Bronchial epithelial cell (primary cell): Measurements from ENCODE around the gene MT1H. TPM values are rescaled to one million over a fixed set of nuclear protein-coding genes. Genes with fewer than 3 reads are reported as not detected.
A peak's percentile ranks its signal among the peaks of the same experiment; 100 is the strongest.

Source experiments
- DNase-seq: peaks from one replicate; pipeline ENCODE4 v3.0.0-alpha.2; 2010; ENCODE audit warnings: low read depth
- FAIRE-seq: peaks from 2 replicates; lab custom pipeline; 2011; peaks lifted over from hg19 to GRCh38; lab: Jason Lieb, UNC
- H3K27me3 ChIP-seq: 2 replicates; pipeline ENCODE4 v1.5.1; 2011; ENCODE audit warnings: low read length; ENCODE audit not compliant: control insufficient read depth, insufficient read depth
- H3K36me3 ChIP-seq: 2 replicates; pipeline ENCODE4 v1.5.1; 2011; ENCODE audit warnings: low read length; ENCODE audit not compliant: control insufficient read depth, insufficient read depth
- H3K4me3 ChIP-seq: 2 replicates; pipeline ENCODE4 v1.5.1; 2011; ENCODE audit warnings: mild to moderate bottlenecking, low read depth, low read length, control low read depth
- CTCF ChIP-seq: IDR thresholded peaks from 2 replicates; pipeline ENCODE4 v1.5.1; 2011; ENCODE audit warnings: mild to moderate bottlenecking, moderate library complexity, low read length, control low read depth, inconsistent platforms; ENCODE audit not compliant: insufficient read depth, severe bottlenecking
- total RNA-seq: library from RNA; depleted of rRNA; stranded (reverse); fragments of >200 nt; gene quantifications from 2 replicates; pipeline ENCODE4 v1.2.1, GENCODE V29; 2014

Gene MT1H
- total RNA-seq, 1 donor from 2014 or later, result not detected

GRCh38 chr16:56691885-56692284, 22.3 kb downstream of the MT1H start:
- DNase-seq (peak; percentile 100), FAIRE-seq (peak; percentile 98)
- no peaks in the 10 kb centered on the region for H3K36me3 ChIP-seq
- no peaks in the 10 kb centered on the region for H3K27me3 ChIP-seq
- no peak for TF ChIP-seq CTCF
- H3K4me3 ChIP-seq, result no peak overlapping the region

GRCh38 chr16:56695246-56695645, 25.6 kb downstream of the MT1H start:
- H3K36me3 ChIP-seq, result no peaks in the 10 kb centered on the region
- DNase-seq (no peak), FAIRE-seq (no peak)
- H3K27me3 ChIP-seq, result no peaks in the 10 kb centered on the region
- no peak for TF ChIP-seq CTCF
- no peak overlapping the region for H3K4me3 ChIP-seq

GRCh38 chr16:56697456-56698155, 28.0 kb downstream of the MT1H start:
- no peak for TF ChIP-seq CTCF
- Histone ChIP-seq H3K36me3 (no peaks in the 10 kb centered on the region), H3K27me3 (no peaks in the 10 kb centered on the region), H3K4me3 (no peak overlapping the region)
- DNase-seq, result no peak
- no peak for FAIRE-seq

GRCh38 chr16:56700195-56700594, 30.6 kb downstream of the MT1H start:
- DNase-seq (no peak), FAIRE-seq (no peak)
- Histone ChIP-seq H3K4me3 (no peak overlapping the region), H3K36me3 (no peaks in the 10 kb centered on the region), H3K27me3 (no peaks in the 10 kb centered on the region)
- no peak for TF ChIP-seq CTCF

- FAIRE-seq (no peak), DNase-seq (no peak)
- no peaks in the 10 kb centered on the region for H3K36me3 ChIP-seq
- H3K27me3 ChIP-seq, result no peaks in the 10 kb centered on the region
- TF ChIP-seq CTCF, result no peak
- H3K4me3 ChIP-seq, result no peak overlapping the region
These were observed 31.0 kb downstream of the MT1H start for GRCh38 chr16:56700631-56701030.

GRCh38 chr16:56701534-56701933, 31.9 kb downstream of the MT1H start:
- no peak for FAIRE-seq
- no peaks in the 10 kb centered on the region for H3K36me3 ChIP-seq
- TF ChIP-seq CTCF, result no peak
- no peaks in the 10 kb centered on the region for H3K27me3 ChIP-seq
- no peak overlapping the region for H3K4me3 ChIP-seq
- DNase-seq, result no peak
